Measurements from ENCODE around the gene ZNF112. TPM values are rescaled to one million over a fixed set of nuclear protein-coding genes. Genes with fewer than 3 reads are reported as not detected.

ZNF112 gene
- total RNA-seq, 1 experiment from 2014 or later, result 1.9 TPM

DNA sequence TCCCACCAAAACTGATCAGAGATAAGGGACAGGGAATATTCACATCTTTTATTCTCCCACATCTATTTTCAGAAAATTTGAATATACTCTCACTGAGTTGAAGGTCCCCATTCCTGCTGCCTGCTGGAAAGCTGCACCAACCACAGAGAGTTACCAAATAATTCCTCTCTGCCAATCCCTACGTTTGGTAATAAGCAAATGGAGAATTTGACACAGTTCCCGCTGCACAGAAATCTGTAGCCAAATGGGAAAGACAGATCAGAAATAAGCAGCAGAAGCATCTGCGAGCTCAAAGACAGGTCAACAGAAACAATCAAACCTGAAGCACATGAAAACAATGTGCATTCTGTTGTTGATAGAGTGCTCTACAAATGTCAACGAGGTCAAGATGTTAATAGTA is 9.9 kb downstream of the ZNF112 start:
- TF ChIP-seq, protein P1, sequence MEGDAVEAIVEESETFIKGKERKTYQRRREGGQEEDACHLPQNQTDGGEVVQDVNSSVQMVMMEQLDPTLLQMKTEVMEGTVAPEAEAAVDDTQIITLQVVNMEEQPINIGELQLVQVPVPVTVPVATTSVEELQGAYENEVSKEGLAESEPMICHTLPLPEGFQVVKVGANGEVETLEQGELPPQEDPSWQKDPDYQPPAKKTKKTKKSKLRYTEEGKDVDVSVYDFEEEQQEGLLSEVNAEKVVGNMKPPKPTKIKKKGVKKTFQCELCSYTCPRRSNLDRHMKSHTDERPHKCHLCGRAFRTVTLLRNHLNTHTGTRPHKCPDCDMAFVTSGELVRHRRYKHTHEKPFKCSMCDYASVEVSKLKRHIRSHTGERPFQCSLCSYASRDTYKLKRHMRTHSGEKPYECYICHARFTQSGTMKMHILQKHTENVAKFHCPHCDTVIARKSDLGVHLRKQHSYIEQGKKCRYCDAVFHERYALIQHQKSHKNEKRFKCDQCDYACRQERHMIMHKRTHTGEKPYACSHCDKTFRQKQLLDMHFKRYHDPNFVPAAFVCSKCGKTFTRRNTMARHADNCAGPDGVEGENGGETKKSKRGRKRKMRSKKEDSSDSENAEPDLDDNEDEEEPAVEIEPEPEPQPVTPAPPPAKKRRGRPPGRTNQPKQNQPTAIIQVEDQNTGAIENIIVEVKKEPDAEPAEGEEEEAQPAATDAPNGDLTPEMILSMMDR (conservative IDR thresholded peaks at IDR 0.05; ENCODE audit: low read depth, low read length), result no peak
- TF ChIP-seq EZH2 (IDR thresholded peaks at IDR 0.05; ENCODE audit: low read length, unreplicated experiment) (no peak), EZH2phosphoT487 (IDR thresholded peaks at IDR 0.05; ENCODE audit: borderline replicate concordance, low read length) (no peak)
- Histone ChIP-seq H3K9me3 (ENCODE audit: low read length) (no peaks in the 10 kb centered on the region), H3K9ac (ENCODE audit: low read length) (no peak overlapping the region), H3K4me1 (ENCODE audit: insufficient read depth, low read length) (no peaks in the 10 kb centered on the region), H3K4me2 (ENCODE audit: low read length) (no peak overlapping the region), H3K36me3 (ENCODE audit: low read depth, low read length) (peaks cover 7% of the 10 kb centered on the region; the same call in 1 of the 2 replicates), H3K9me2 (replicated peaks; ENCODE audit: low read length) (no peaks in the 10 kb centered on the region), H3K4me3 (ENCODE audit: low read length) (no peak overlapping the region), H3K27ac (ENCODE audit: low read length) (no peak overlapping the region), H2AFZ (ENCODE audit: low read length) (no peak overlapping the region), H3K27me3 (ENCODE audit: low read length) (no peaks in the 10 kb centered on the region), H3F3A (ENCODE audit: low read length, unreplicated experiment) (no peaks in the 10 kb centered on the region), H3K79me2 (ENCODE audit: low read length) (no peaks in the 10 kb centered on the region), H4K20me1 (ENCODE audit: low read length) (no peaks in the 10 kb centered on the region)
- intact Hi-C loops (cut with micrococcal nuclease), result no loop called here
- no peak for ATAC-seq
- DNase-seq, result no peak
- BruUV-seq (replicated peaks), result no TSS peak
- CTCF ChIA-PET, result no interaction called here
- POLR2A ChIA-PET (ENCODE audit: unreplicated experiment), result no interaction called here

DNA sequence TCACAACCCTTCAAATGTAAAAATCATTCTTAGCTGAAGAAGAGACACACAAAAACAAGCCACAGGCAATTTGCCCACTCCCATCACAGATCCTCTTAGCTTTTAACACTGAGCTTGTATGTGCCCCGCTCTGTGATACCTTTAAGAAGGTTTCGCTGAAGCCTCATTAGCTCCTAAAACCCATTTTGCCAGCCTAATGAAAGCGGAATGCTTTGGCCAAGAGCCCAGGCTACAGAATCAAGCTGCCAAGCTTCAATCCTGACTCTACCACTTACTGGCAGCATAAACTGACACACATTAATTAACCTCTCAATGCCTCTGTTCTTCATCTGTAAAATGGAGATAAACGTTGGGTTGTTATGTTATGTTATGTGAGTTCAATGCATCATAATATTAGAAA is 10.5 kb downstream of the ZNF112 start:
- Histone ChIP-seq H3K79me2 (ENCODE audit: low read length) (no peaks in the 10 kb centered on the region), H3K27ac (ENCODE audit: low read length) (no peak overlapping the region), H4K20me1 (ENCODE audit: low read length) (no peaks in the 10 kb centered on the region), H3F3A (ENCODE audit: low read length, unreplicated experiment) (no peaks in the 10 kb centered on the region), H3K9ac (ENCODE audit: low read length) (no peak overlapping the region), H3K9me2 (replicated peaks; ENCODE audit: low read length) (no peaks in the 10 kb centered on the region), H3K4me3 (ENCODE audit: low read length) (no peak overlapping the region), H3K9me3 (ENCODE audit: low read length) (no peaks in the 10 kb centered on the region), H2AFZ (ENCODE audit: low read length) (no peak overlapping the region), H3K36me3 (ENCODE audit: low read depth, low read length) (peaks cover 8% of the 10 kb centered on the region; the same call in 1 of the 2 replicates), H3K4me1 (ENCODE audit: insufficient read depth, low read length) (no peaks in the 10 kb centered on the region), H3K27me3 (ENCODE audit: low read length) (no peaks in the 10 kb centered on the region), H3K4me2 (ENCODE audit: low read length) (no peak overlapping the region)
- ATAC-seq (no peak), DNase-seq (no peak)
- TF ChIP-seq, protein P1 (conservative IDR thresholded peaks at IDR 0.05; ENCODE audit: low read depth, low read length), result no peak
- TF ChIP-seq EZH2 (IDR thresholded peaks at IDR 0.05; ENCODE audit: low read length, unreplicated experiment) (no peak), EZH2phosphoT487 (IDR thresholded peaks at IDR 0.05; ENCODE audit: borderline replicate concordance, low read length) (no peak)
- POLR2A ChIA-PET (ENCODE audit: unreplicated experiment), result no interaction called here
- intact Hi-C loops (cut with micrococcal nuclease), result no loop called here
- CTCF ChIA-PET, result no interaction called here
- BruUV-seq (replicated peaks), result no TSS peak

DNA sequence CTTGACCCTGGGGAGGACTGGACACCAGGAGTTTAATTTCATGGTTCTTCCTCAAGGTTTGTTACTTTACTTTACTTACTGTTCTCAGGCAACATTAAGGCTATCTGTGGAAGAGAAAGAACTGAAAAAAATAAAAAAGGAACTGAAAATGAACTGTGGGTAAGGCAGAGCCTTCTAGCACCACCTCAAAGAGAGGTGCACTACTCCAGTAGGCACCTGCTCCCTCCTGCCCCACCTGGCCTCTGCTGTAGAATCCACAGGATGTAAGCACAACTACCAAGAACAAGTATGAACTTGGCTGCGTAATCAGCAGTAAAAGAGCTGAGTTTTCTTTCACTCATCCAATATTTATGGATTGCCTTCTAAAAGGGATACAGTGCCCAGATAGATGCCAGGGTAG is 12.2 kb downstream of the ZNF112 start:
- no peak overlapping the region for H3K9ac ChIP-seq (ENCODE audit: low read length)
- H3K9me2 ChIP-seq (replicated peaks; ENCODE audit: low read length), result no peaks in the 10 kb centered on the region
- peaks cover 9% of the 10 kb centered on the region; the same call in 1 of the 2 replicates for H3K36me3 ChIP-seq (ENCODE audit: low read depth, low read length)
- H3K27me3 ChIP-seq (ENCODE audit: low read length), result no peaks in the 10 kb centered on the region
- H3F3A ChIP-seq (ENCODE audit: low read length, unreplicated experiment), result no peaks in the 10 kb centered on the region
- H3K4me3 ChIP-seq (ENCODE audit: low read length), result no peak overlapping the region
- no peaks in the 10 kb centered on the region for H3K9me3 ChIP-seq (ENCODE audit: low read length)
- CTCF ChIA-PET, result no interaction called here
- H2AFZ ChIP-seq (ENCODE audit: low read length), result no peak overlapping the region
- BruUV-seq (replicated peaks), result no TSS peak
- no peak overlapping the region for H3K27ac ChIP-seq (ENCODE audit: low read length)
- intact Hi-C loops (cut with micrococcal nuclease), result no loop called here
- H3K79me2 ChIP-seq (ENCODE audit: low read length), result no peaks in the 10 kb centered on the region
- no peak for ATAC-seq
- no peak for DNase-seq
- no peaks in the 10 kb centered on the region for H4K20me1 ChIP-seq (ENCODE audit: low read length)
- TF ChIP-seq, protein P1 (conservative IDR thresholded peaks at IDR 0.05; ENCODE audit: low read depth, low read length), result no peak
- TF ChIP-seq EZH2phosphoT487 (IDR thresholded peaks at IDR 0.05; ENCODE audit: borderline replicate concordance, low read length) (no peak), EZH2 (IDR thresholded peaks at IDR 0.05; ENCODE audit: low read length, unreplicated experiment) (no peak)
- POLR2A ChIA-PET (ENCODE audit: unreplicated experiment), result interaction anchor here (0.6 kb wide), 1 partner anchor 178 kb away, joined by 3 read pairs; no protein-coding TSS in a partner anchor
- no peak overlapping the region for H3K4me2 ChIP-seq (ENCODE audit: low read length)
- no peaks in the 10 kb centered on the region for H3K4me1 ChIP-seq (ENCODE audit: insufficient read depth, low read length)
